ENCODE results near the gene RAB1A. TPM values are rescaled to one million over a fixed set of nuclear protein-coding genes. Genes with fewer than 3 reads are reported as not detected.
A peak's percentile ranks its signal among the peaks of the same experiment; 100 is the strongest.

RAB1A gene
- total and polyA plus RNA-seq, 12 donors: 77.8 to 165 (median 117) TPM

DNA sequence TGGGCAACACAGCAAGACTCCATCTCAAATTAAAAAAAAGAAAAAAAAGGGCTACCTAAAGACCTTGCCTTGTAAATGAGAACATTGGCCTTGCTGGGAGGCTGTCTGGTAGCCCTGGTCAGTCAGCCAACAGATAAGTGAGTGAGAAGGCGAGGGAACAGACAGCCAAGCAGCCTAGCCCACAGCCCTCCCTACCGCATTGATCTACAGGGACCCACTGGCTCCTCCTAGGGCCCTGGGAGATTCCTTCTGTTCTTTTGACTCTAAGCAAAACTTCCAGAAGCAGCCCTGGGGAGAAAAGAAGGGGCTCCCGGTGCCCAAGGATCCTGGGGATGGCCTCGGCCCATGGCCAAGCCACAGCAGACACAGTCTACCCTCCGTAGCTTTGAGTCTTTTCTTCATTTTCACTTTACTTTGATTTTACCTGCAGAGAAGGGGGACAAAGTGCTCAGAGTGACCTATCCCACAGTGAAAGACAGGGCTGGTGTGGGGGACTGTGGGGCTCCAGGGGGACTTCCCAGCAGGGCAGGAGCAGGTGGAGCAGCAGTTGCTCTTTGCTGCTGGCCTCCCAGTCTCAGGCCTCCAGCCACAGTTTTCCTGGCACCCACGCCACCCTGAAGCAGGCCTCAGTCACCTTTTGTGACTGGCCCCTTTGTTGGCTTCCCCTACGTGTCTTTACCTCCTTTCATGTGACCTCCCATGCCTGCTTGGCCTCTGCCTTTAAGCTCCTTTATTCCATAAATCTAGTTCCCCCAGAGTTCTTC is 68.6 kb downstream of the RAB1A start:
- ATAC-seq (no peak), DNase-seq (no peak)
- intact Hi-C loops (cut with DNase I): loop anchor here in 8 of 10 donors (5.0 to 10.0 kb wide), 6 partner anchors 63 to 513 kb away; no protein-coding TSS in a partner anchor
- H3K27me3 ChIP-seq: no peaks in the 10 kb centered on the region
- peak overlapping the region in 3 of 10 donors; percentile 10 to 56 (median 19) for H3K27ac ChIP-seq
- no peak overlapping the region for H3K4me3 ChIP-seq
- TF ChIP-seq, protein P1, sequence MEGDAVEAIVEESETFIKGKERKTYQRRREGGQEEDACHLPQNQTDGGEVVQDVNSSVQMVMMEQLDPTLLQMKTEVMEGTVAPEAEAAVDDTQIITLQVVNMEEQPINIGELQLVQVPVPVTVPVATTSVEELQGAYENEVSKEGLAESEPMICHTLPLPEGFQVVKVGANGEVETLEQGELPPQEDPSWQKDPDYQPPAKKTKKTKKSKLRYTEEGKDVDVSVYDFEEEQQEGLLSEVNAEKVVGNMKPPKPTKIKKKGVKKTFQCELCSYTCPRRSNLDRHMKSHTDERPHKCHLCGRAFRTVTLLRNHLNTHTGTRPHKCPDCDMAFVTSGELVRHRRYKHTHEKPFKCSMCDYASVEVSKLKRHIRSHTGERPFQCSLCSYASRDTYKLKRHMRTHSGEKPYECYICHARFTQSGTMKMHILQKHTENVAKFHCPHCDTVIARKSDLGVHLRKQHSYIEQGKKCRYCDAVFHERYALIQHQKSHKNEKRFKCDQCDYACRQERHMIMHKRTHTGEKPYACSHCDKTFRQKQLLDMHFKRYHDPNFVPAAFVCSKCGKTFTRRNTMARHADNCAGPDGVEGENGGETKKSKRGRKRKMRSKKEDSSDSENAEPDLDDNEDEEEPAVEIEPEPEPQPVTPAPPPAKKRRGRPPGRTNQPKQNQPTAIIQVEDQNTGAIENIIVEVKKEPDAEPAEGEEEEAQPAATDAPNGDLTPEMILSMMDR (IDR thresholded peaks at IDR 0.05): no peak
- WGBS, 2 donors: 71 to 76% methylated on average over 7 of the region's 7 CpGs
- no peaks in the 10 kb centered on the region for H3K36me3 ChIP-seq
- no peaks in the 10 kb centered on the region for H3K9me3 ChIP-seq
- H3K4me1 ChIP-seq: peaks cover 17 to 94% (median 86%) of the 10 kb centered on the region in 9 donors

DNA sequence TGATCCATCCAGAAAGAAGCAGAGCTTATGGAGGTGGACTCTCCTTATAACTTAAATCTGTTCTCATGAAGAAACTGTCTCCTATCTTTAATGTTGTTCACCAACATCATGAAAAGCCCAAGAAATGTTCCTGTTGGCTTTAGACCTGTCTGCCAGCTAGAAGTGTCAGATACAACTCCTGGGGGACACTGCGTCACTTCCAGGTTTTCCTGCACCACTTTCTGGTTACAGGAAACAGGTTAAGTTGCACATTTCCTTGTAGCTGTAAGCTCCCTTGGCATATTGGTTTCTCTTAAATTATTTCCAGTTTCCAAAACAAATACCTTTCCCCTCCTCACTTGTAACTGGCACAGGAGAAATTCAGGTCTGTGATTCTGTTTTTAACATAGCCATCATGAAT is 70.8 kb downstream of the RAB1A start:
- intact Hi-C loops (cut with DNase I): loop anchor here in 4 of 10 donors (5.0 to 10.0 kb wide), 3 partner anchors 68 to 516 kb away; partner anchors contain the start of gene RAB1A (in 2 of the 4)
- peak overlapping the region in 2 of 10 donors; percentile 10 to 24 for H3K4me3 ChIP-seq

DNA sequence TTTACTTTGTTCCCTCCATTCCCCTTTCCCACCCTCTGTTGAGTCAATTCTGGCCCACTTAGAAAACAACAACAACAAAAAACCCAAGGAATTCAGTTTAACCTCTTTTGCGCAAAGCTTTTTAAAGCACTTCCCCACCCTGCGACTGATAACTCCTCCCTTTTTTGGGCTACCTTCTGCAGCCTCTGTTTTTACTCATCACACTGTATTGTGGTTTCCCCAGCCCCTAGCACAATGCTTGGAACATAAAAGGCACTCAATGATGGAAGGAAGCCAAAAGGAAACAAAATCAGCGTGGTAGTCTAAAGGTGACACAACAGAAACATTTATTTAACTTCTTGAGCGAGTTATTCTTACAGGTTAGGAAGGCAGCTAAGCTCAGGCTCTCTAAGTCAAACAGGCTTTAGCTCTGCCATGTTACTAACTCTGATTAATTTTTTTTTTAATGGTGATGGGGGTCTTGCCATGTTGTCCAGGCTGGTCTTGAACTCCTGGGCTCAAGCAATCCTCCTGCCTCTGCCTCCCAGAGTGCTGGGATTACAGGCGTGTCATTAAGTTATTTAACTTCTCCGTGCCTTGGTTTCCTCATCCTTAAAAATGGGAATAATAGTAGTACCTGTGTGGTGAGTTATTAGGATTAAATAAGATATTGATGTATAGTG is 72.4 kb downstream of the RAB1A start:
- Histone ChIP-seq H3K4me3 (peak overlapping the region; percentile 57 to 89 (median 78)), H3K27me3 (no peaks in the 10 kb centered on the region), H3K27ac (peak overlapping the region in 9 of 10 donors; percentile 81 to 97 (median 92)), H3K36me3 (no peaks in the 10 kb centered on the region), H3K4me1 (peaks cover 6 to 73% (median 58%) of the 10 kb centered on the region in 9 donors), H3K9me3 (no peaks in the 10 kb centered on the region)
- intact Hi-C loops (cut with DNase I): loop anchor here in 4 of 10 donors (2.0 to 10.0 kb wide), 4 partner anchors 70 to 517 kb away; partner anchors contain the start of gene RAB1A (in 3 of the 4)
- DNase-seq: no peak
- peak in 2 of 8 donors; percentile 9 to 26 for ATAC-seq
- WGBS, 2 donors: 50 to 71% methylated on average over 6 of the region's 6 CpGs
- TF ChIP-seq, protein P1 (IDR thresholded peaks at IDR 0.05): no peak

More for the DNA sequence above, 70.8 kb downstream of the RAB1A start:
- TF ChIP-seq, protein P1 (IDR thresholded peaks at IDR 0.05): no peak
- Histone ChIP-seq H3K4me1 (peaks cover 6 to 82% (median 71%) of the 10 kb centered on the region in 9 donors), H3K27me3 (no peaks in the 10 kb centered on the region), H3K9me3 (no peaks in the 10 kb centered on the region), H3K27ac (peak overlapping the region in 9 of 10 donors; percentile 35 to 97 (median 90)), H3K36me3 (no peaks in the 10 kb centered on the region)
- no peak for ATAC-seq
- 69 to 70% methylated on average over 1 of the region's 1 CpG for WGBS, 2 donors
- DNase-seq: peak in 1 of 2 donors; percentile 69

DNA sequence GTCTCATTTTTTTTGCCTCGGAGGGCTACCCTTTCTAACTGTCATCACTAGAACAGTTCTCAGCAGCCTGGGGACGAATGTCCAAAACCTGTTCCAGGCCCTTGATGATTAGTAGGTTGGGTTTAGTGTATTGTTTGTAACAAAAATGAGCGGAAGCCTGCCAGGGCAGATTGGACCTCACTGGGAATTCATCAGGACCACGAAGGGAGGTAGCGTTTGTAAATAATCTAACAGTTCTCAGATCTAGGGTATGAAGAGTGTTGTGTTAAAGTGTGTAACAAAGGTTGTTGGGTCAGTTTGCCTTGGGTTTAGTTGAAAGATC is 72.9 kb downstream of the RAB1A start:
- intact Hi-C loops (cut with DNase I): loop anchor here in 4 of 10 donors (2.0 to 10.0 kb wide), 4 partner anchors 70 to 518 kb away; partner anchors contain the start of gene RAB1A (in 3 of the 4)
- no peak for DNase-seq

More for the DNA sequence above, 72.9 kb downstream of the RAB1A start:
- ATAC-seq: peak in 1 of 8 donors; percentile 0
- no peaks in the 10 kb centered on the region for H3K36me3 ChIP-seq
- peak overlapping the region; percentile 81 to 97 (median 92) for H3K27ac ChIP-seq
- 2 to 12% methylated on average over 5 of the region's 5 CpGs for WGBS, 2 donors
- TF ChIP-seq, protein P1 (IDR thresholded peaks at IDR 0.05): no peak
- H3K27me3 ChIP-seq: no peaks in the 10 kb centered on the region
- H3K4me1 ChIP-seq: peaks cover 6 to 71% (median 56%) of the 10 kb centered on the region in 9 donors
- no peaks in the 10 kb centered on the region for H3K9me3 ChIP-seq
- peak overlapping the region; percentile 57 to 89 (median 78) for H3K4me3 ChIP-seq

Measured in heart right ventricle (tissue), 16 donors.